Hepatocyte (in vitro differentiated cells): ENCODE results near the gene TMEM63A.

ENCODE experiments used
- CTCF ChIP-seq: fragments of 200-600 bp; sonication (generic); IDR thresholded peaks from 2 replicates; pipeline ENCODE4 v1.5.1; 2016; ENCODE audit warnings: antibody characterized with exemption, mild to moderate bottlenecking; ENCODE audit not compliant: poor library complexity
- EZH2 ChIP-seq: fragments of 200-600 bp; sonication (generic); IDR thresholded peaks from 2 replicates; pipeline ENCODE4 v1.6.1; 2016; ENCODE audit warnings: antibody characterized with exemption, mild to moderate bottlenecking, borderline replicate concordance
- EZH2phosphoT487 ChIP-seq: fragments of 200-600 bp; sonication (generic); IDR thresholded peaks from one replicate; pipeline ENCODE4 v1.6.1; 2018; ENCODE audit warnings: antibody characterized with exemption, mild to moderate bottlenecking, low read depth, moderate library complexity; ENCODE audit not compliant: unreplicated experiment, severe bottlenecking

DNA sequence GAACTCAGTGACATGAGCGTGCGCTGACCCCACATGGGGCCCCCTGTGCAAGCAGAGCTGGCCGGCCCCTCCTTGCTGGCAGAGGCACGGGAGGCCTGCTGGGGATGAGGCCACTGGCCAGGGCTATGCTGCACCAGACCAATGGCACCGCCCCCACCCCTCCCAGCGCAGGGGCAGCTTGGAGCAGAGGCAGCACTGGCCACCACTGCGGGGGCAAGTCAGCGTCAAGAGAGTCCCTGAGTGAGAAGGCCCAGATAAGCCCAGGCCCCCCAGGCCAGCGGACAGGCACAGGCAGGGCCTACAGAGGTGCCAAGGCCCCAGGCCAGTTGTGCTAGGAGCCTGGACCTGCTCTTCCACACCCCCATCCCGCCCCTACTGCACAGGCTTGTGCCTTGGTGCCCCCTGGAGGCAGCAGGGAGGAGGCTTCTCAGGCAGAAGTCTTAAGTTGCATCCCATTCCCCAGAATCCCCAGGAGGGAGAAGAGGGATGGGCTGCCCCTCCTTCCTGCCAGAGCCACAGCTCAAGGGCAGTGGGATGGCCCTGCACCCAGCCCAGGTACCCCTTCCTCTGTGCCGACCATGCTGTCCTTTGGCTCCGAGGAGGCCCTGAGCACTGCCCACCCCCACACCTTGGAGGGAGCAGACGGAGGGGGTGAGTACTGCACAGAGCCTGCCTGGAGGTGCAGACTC, 36.5 kb downstream of the TMEM63A start:
- TF ChIP-seq CTCF (peak; percentile 69), EZH2 (no peak), EZH2phosphoT487 (no peak)
